Body of pancreas (tissue), 4 donors: ENCODE measurements around the gene PIGM. TPM values are rescaled to one million over a fixed set of nuclear protein-coding genes. Genes with fewer than 3 reads are reported as not detected.

Experiments
- ATAC-seq: fragments of 150-250 bp; one replicate; pipeline ENCODE4 v1.9.1; 2016
- DNase-seq, 4 donors: peaks; one replicate each; pipeline ENCODE4 v3.0.0-alpha.2; 2019
- H3K27ac ChIP-seq, 4 donors: fragments of 200-600 bp; sonication (generic); 1 replicate in 3 of 4; 2 replicates in 1 of 4; pipeline versions ENCODE4 v1.5.1 to v1.6.1; 2016 to 2019; ENCODE audit warnings: mild to moderate bottlenecking in 1 of 4, mixed read lengths in 1 of 4, moderate library complexity in 1 of 4
- H3K27me3 ChIP-seq, 2 donors: fragments of 200-600 bp; sonication (generic); one replicate each; pipeline ENCODE4 v1.6.0; 2016; ENCODE audit warnings: mild to moderate bottlenecking in 1 of 2
- H3K36me3 ChIP-seq, 2 donors: fragments of 200-600 bp; sonication (generic); replicated peaks in 1 of 2; 2 replicates each; pipeline ENCODE4 v1.5.1; 2016; ENCODE audit warnings: low read depth in 2 of 2; ENCODE audit not compliant: insufficient read depth in 1 of 2
- H3K4me1 ChIP-seq: fragments of 200-600 bp; sonication (generic); one replicate; pipeline ENCODE4 v1.6.0; 2016
- H3K4me3 ChIP-seq, 2 donors: fragments of 200-600 bp; sonication (generic); 1 replicate in 1 of 2; 2 replicates in 1 of 2; pipeline ENCODE4 v1.5.1; 2016 to 2019
- H3K9me3 ChIP-seq, 3 donors: fragments of 200-600 bp; sonication (generic); 1 replicate in 2 of 3; 2 replicates in 1 of 3; pipeline ENCODE4 v1.5.1; 2016
- CTCF ChIP-seq, 7 experiments: fragments of 450-650 bp in 4 of 7; fragments of 200-600 bp in 3 of 7; sonication (generic) in 3 of 7; IDR thresholded peaks; one replicate each; pipeline ENCODE4 v1.5.1; 2016 to 2019; ENCODE audit warnings: antibody characterized with exemption in 7 of 7
- POLR2A ChIP-seq, 3 donors: fragments of 450-650 bp; IDR thresholded peaks; one replicate each; pipeline ENCODE4 v1.6.1; 2016; ENCODE audit warnings: antibody characterized with exemption in 3 of 3, mild to moderate bottlenecking in 2 of 3
- WGBS, 2 donors: methylation state at CpG; one replicate each; pipeline ENCODE4 v1.1.5; 2017; 5-methylcytosine and 5-hydroxymethylcytosine counted together
- intact Hi-C: fragments of 100-400 bp; cut with DNase I; formaldehyde crosslinking; loops from one replicate; pipeline ENCODE4 v1.15.1; 2023
- total RNA-seq, 2 donors: library from RNA; depleted of rRNA; stranded (reverse); fragments of >200 nt; gene quantifications; one replicate each; pipeline ENCODE4 v1.1.0, GENCODE V29; 2016

The PIGM gene
- total RNA-seq, 2 donors from 2014 or later: 4.9 to 7.8 TPM

GRCh38 chr1:160040476-160040875 is 8.7 kb upstream of the PIGM start:
- intact Hi-C loops: no loop called here
- DNase-seq (no peak), ATAC-seq (no peak)
- TF ChIP-seq POLR2A (IDR thresholded peaks at IDR 0.05) (no peak), CTCF (IDR thresholded peaks at IDR 0.05) (no peak)
- no peaks in the 10 kb centered on the region for H3K4me1 ChIP-seq
- no peaks in the 10 kb centered on the region for H3K9me3 ChIP-seq
- no peak overlapping the region for H3K4me3 ChIP-seq
- 82 to 100% methylated on average over 1 of the region's 1 CpG for WGBS, 2 donors
- no peak overlapping the region for H3K27ac ChIP-seq
- no peaks in the 10 kb centered on the region for H3K36me3 ChIP-seq
- no peaks in the 10 kb centered on the region for H3K27me3 ChIP-seq

GRCh38 chr1:160032165-160032820 is 503 bp upstream of the PIGM start:
- ATAC-seq: peak; percentile 36
- Histone ChIP-seq H3K9me3 (no peaks in the 10 kb centered on the region), H3K27ac (peak overlapping the region; percentile 60 to 86 (median 76)), H3K4me1 (peaks cover 33% of the 10 kb centered on the region), H3K4me3 (peak overlapping the region; percentile 49 to 57), H3K27me3 (no peaks in the 10 kb centered on the region), H3K36me3 (no peaks in the 10 kb centered on the region)
- no peak for DNase-seq
- no peak for TF ChIP-seq POLR2A (IDR thresholded peaks at IDR 0.05)
- TF ChIP-seq CTCF (IDR thresholded peaks at IDR 0.05): no peak
- WGBS, 2 donors: 1% methylated on average over 18 of the region's 18 CpGs
- intact Hi-C loops: no loop called here

- Histone ChIP-seq H3K9me3 (no peaks in the 10 kb centered on the region), H3K4me1 (peaks cover 33% of the 10 kb centered on the region), H3K27ac (peak overlapping the region; percentile 49 to 86 (median 76)), H3K27me3 (no peaks in the 10 kb centered on the region), H3K36me3 (no peaks in the 10 kb centered on the region), H3K4me3 (peak overlapping the region; percentile 49 to 57)
- DNase-seq: peak; percentile 15 to 26 (median 18)
- WGBS, 2 donors: 2 to 5% methylated on average over 23 of the region's 23 CpGs
- peak; percentile 16 for ATAC-seq
- intact Hi-C loops: no loop called here
- TF ChIP-seq CTCF (IDR thresholded peaks at IDR 0.05) (no peak), POLR2A (IDR thresholded peaks at IDR 0.05) (peak in 2 of 3 donors; percentile 20 to 33)
These were observed 979 bp downstream of the PIGM start for GRCh38 chr1:160030657-160031364.

GRCh38 chr1:160028426-160028825 is 3.4 kb downstream of the PIGM start:
- ATAC-seq (no peak), DNase-seq (no peak)
- intact Hi-C loops: no loop called here
- no peaks in the 10 kb centered on the region for H3K36me3 ChIP-seq
- no peak overlapping the region for H3K4me3 ChIP-seq
- no peak overlapping the region for H3K27ac ChIP-seq
- no peaks in the 10 kb centered on the region for H3K9me3 ChIP-seq
- no peaks in the 10 kb centered on the region for H3K27me3 ChIP-seq
- H3K4me1 ChIP-seq: peaks cover 33% of the 10 kb centered on the region
- TF ChIP-seq CTCF (IDR thresholded peaks at IDR 0.05): no peak
- no peak for TF ChIP-seq POLR2A (IDR thresholded peaks at IDR 0.05)
